Inferior parietal cortex (tissue), 1 donor: Measurements from ENCODE around the gene SCYL3.
"Not testable (repeated sequence)": the region's sequence is repeated elsewhere in the genome, so short reads cannot be mapped to it uniquely, and the experiment has no call there.

Experiments
- DNase-seq: peaks from one replicate; pipeline ENCODE4 v3.0.0-alpha.2; 2016; ENCODE audit errors: extremely low spot score

The SCYL3 gene

DNA sequence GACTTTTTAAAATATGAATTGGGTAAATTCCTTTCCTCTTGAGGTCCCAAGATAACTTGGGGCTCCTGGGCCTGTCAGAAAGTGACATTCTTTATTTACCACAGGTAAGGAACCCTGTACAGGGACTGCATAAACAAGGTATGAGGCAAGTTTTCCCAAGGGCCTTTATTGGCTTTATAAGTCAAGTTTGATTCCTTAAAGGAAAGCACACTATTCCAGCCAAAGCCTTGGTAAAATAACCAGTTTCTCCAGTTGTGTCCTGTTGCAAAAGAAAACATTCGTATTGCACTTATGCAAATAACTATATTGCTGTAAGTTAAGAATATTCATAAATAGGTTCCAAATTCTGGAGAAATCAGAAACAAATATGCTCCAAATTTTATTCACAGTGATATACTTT lies 77.1 kb downstream of the SCYL3 start:
- DNase-seq: no peak

DNA sequence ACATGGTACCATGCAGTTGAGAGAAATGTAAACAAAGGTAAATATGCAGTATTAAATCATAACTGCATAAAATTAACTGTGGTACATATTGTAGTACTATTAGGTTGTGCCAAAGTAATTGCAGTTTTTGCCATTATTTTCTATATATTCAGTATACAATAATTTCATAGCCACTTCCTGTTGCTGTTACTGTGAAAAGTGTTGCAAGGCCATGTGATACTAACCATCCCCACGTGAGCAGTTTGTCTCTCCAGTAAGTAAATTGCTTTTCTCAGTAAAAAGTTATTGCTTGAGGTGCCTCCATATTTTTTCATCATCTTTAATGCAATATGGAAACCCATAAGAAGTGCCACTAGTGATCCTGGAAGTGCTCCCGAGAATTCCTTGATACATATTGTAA lies 79.4 kb downstream of the SCYL3 start:
- DNase-seq: no peak

DNA sequence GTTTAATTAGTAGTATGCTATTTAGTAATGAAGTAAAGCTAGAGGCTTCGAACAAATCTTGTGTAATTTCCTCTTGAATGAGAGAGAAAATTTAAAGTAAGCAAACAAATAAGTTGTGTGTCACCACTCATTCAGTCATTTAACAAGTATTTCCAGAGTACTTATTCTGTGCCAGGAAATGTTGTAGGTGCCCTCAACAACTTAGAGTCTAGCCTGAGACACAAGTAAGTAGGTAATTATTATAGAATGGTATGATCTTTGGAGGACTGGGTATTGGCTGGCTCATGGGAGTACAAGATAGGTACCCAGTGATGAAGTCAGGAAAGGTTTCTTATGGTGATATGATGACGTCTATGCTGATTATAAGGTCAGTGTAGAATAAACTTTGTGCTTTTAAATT lies 81.6 kb downstream of the SCYL3 start:
- no peak for DNase-seq

DNA sequence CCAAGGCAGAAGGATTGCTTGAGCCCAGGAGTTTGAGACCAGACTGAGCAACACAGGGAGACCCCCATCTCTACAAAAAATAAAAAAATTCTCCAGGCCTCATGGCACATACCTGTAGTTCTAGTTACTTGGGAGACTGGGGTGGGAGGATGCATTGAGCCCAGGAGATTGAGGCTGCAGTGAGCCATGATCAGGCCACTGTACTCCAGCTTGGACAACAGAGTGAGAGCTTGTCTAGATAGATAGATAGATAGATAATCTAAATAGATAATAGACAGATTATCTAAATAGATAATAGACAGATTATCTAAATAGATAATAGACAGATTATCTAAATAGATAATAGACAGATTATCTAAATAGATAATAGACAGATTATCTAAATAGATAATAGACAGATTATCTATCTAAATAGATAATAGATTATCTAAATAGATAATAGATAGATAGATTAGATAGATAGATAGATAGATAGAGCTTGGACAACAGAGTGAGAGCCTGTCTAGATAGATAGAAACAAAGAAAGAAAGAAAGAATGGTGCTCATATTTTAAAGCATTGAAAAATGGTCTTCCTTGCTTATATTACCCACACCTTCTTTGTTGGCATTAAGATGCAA lies 82.2 kb downstream of the SCYL3 start:
- not testable (repeated sequence) for DNase-seq

DNA sequence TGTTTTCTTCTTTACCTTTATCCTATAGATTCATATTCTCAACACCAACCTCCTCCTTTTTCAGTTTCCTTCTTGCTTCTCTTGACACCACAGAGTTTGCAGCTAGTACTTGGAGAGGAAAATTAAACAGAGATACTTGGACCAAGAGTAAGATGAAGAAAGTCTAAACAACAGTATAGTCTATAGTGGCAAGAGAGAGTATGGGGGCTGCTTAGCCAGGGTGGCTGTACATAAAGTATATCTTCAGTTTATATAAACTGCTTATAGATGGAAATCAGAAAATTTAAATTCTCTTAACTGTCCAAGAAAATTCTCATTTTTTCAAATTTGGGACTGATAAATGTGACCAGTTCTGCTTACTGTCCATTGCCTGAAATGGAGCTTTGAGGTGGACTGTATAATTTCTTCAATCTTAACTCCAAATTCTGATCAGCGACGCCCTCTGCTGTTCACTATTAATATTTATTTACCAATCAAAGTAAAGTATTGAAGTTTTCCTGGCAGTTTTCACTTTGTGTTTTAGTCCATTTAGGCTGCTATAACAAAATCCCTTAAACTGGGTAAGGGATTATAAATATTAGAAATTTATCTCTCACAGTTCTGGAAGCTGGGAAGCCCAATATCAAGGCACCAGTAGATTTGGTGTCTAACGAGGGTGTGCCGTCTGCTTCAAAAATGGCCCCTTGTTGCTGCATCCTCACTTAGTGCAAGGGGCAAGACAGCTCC lies 84.2 kb downstream of the SCYL3 start:
- DNase-seq: peak; percentile 72

DNA sequence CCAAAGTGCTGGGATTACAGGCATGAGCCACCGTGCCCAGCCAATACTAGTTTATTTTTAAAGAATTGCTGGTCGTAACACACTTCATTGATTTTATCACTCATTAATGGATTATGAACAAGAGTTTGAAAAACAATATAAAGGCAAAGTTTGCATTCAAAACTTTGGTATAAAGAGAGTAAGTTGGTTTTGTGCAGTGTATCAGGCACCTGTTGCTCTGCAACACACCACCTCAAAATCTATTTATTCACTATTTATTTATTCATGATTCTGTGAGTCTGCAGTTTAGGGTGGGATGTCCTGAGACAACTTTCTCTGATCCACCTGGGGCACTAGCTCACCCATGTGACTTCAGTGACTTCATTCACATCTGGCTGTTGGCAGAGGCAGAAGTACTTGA lies 88.8 kb downstream of the SCYL3 start:
- no peak for DNase-seq

DNA sequence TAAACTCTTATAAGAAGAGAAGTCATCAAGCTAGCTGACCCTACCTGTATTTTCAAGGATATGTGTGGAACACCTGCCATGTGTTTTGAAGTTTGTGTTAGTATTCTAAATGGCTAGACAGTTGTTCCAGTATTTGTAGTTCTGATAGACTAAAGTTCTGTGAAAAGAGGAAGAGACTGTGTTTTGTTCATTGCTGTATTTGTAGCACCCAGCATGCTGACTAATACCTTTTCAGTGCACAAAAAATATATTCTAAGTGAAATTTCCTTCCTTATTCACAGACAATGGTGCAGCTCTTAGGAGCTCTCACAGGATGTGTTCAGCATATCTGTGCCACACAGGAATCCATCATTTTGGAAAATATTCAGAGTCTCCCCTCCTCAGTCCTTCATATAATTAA lies 90.8 kb downstream of the SCYL3 start:
- no peak for DNase-seq
